ENCODE results near the gene POGLUT3.

POGLUT3 gene

DNA sequence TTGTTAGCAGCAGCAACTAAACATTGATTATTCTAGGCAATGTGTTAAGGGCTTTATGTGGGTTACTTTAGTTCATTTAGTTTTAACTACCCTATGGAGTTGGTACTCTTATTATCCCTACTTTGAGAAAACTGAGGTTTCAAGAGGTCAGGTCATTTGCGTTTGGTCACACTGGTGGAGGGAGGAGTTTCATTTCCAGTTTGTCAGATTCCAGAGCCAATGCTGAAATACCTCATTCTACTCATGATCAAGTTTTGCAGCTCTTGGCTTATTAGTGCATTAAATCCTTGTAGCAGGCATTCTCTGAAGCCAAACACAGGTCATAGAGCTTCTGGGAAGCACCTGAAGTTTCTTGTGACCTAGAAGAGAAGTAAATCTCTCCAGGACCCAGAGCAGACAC, 24.1 kb upstream of the POGLUT3 start:
- no peak overlapping the region for H3K4me3 ChIP-seq (ENCODE audit: low read depth, low read length)
- TF ChIP-seq, protein P1, sequence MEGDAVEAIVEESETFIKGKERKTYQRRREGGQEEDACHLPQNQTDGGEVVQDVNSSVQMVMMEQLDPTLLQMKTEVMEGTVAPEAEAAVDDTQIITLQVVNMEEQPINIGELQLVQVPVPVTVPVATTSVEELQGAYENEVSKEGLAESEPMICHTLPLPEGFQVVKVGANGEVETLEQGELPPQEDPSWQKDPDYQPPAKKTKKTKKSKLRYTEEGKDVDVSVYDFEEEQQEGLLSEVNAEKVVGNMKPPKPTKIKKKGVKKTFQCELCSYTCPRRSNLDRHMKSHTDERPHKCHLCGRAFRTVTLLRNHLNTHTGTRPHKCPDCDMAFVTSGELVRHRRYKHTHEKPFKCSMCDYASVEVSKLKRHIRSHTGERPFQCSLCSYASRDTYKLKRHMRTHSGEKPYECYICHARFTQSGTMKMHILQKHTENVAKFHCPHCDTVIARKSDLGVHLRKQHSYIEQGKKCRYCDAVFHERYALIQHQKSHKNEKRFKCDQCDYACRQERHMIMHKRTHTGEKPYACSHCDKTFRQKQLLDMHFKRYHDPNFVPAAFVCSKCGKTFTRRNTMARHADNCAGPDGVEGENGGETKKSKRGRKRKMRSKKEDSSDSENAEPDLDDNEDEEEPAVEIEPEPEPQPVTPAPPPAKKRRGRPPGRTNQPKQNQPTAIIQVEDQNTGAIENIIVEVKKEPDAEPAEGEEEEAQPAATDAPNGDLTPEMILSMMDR (IDR thresholded peaks at IDR 0.05; ENCODE audit: low read depth, low read length, missing control alignments), result no peak
- DNase-seq (ENCODE audit: low read depth), result no peak

DNA sequence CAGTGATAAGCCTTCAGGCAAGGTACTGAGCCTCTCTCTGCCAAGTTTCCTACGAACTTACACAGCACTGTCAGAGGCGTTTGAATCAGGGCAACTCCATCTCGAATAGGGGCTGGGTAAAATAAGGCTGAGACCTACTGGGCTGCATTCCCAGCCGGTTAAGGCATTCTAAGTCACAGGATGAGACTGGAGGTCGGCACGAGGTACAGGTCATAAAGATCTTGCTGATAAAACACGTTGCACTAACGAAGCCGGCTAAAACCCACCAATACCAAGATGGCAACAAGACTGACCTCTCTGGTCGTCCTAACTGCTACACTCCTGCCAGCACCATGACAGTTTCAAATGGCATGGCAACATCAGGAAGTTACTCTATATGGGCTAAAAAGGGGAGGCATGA, 20.4 kb upstream of the POGLUT3 start:
- H3K4me3 ChIP-seq (ENCODE audit: low read depth, low read length), result no peak overlapping the region
- DNase-seq (ENCODE audit: low read depth), result no peak
- TF ChIP-seq, protein P1 (IDR thresholded peaks at IDR 0.05; ENCODE audit: low read depth, low read length, missing control alignments), result no peak

DNA sequence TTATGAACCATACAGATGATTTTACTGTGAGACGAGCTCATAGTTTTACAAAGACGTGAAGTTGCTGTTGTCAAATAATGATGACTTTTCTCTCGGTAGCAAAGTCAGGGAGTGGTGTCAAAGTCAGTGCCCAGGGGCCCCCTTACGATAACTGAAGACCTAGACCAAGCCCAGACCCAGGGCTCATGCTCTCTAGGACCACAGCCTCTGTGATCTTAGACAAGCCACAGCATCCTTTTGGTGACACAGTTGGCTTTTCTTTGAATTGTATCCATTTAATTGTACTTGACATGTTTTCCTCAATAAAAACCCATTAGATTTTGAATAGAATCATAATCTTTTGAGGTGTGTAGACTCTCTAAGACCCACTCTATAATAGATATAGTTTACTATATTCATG, 17.9 kb upstream of the POGLUT3 start:
- H3K4me3 ChIP-seq (ENCODE audit: low read depth, low read length), result no peak overlapping the region
- no peak for DNase-seq (ENCODE audit: low read depth)
- TF ChIP-seq, protein P1 (IDR thresholded peaks at IDR 0.05; ENCODE audit: low read depth, low read length, missing control alignments), result no peak

DNA sequence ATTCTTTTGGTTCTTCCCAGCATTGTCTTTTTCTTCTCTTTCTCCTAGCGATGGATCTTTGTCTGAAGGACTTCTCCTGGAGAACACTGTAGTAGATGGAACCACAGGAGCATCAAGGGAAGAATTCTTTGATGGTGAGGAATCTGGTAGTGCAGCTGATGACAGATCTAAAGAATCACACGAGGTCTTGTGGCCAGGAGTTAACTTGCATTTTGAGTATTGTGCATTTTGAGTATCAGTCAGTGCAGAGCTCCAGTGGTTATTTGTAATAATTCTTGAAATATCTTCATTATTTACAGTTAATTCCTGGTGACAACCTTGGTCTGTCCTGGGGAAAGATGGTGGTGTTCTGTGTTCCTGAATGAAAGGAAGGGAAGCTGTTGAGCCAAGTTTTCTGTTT, 14.5 kb upstream of the POGLUT3 start:
- no peak overlapping the region for H3K4me3 ChIP-seq (ENCODE audit: low read depth, low read length)
- TF ChIP-seq, protein P1 (IDR thresholded peaks at IDR 0.05; ENCODE audit: low read depth, low read length, missing control alignments), result no peak
- no peak for DNase-seq (ENCODE audit: low read depth)

DNA sequence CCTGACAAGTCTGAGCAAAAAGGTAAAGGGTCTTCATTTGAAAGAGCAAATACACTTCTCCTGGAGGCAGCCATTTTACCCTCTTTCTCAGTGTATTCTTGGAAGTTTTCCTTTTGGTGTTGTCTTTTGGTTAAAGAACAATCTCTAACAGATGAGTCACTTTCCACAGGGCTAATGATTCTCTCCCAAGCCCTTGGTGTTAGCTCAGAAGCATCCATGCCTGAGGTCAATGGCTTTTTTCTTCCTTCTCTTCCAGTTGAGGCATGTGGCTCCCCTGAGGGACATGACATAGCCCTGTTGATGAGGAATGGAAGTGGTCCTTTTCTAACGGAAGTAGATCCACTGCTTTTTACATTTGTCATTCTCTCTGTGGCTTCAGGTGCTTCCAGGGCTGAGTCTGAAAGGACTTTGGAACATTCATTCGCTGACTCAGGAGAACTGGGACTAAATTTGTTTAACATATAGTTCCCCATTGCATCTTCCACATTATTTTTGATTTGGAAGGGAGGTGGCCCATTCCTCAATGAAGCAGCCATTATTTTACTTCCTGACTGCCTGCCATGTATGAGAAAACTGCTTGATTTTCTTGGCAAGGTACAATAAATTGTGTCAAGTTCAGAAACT, 13.8 kb upstream of the POGLUT3 start:
- H3K4me3 ChIP-seq (ENCODE audit: low read depth, low read length), result no peak overlapping the region
- DNase-seq (ENCODE audit: low read depth), result no peak
- TF ChIP-seq, protein P1 (IDR thresholded peaks at IDR 0.05; ENCODE audit: low read depth, low read length, missing control alignments), result no peak

DNA sequence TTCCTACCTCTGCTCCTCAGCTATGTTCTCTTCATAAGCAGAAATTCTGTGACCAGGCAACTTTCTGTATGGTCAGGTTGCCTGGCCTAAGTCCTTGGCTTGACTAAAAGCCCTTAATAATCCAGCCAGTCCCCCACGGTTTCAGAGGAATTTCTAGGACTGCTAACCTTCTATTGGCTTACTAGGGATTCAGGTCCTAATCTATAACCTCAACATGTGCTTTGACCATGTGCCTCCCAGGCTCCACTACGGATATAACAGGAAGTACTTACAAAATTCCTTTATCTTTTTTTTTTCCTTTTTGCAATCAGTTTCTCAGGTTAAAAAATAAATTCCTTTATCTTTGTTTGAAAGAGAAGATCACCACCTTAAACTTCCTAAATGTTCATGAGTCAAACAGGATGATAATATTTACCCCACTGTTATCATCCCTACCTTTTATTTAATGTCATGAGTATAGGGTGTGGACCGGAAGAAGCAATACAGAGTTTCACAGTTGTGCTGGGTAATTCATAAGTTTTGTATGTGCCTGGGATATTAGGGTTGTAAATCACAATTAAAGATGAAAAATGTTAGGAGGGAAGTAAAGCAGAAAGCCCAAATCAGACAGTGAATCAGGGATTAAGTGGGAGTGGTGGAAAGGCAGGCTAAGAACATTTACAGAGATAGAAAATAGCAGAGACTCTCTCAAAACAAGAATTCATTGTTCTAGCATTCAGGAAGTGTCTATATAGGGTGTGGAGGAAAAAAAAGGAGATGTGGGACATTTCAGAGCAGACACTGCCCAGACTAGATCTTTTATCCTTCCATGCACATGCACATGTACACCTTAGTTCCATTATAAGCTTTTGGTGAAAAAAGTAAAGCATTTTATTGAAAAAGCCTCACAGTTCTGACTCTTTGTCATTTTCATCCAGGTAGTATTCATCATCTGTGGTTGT, 10.7 kb upstream of the POGLUT3 start:
- H3K4me3 ChIP-seq (ENCODE audit: low read depth, low read length), result no peak overlapping the region
- TF ChIP-seq, protein P1 (IDR thresholded peaks at IDR 0.05; ENCODE audit: low read depth, low read length, missing control alignments), result no peak
- no peak for DNase-seq (ENCODE audit: low read depth)

Measured in GM12864 (cell line).